ENCODE measurements around the gene CALU. TPM values are rescaled to one million over a fixed set of nuclear protein-coding genes. Genes with fewer than 3 reads are reported as not detected.

The CALU gene
- total RNA-seq, 4 donors from 2014 or later = 23.6 to 1,780 (median 44.0) TPM

GRCh38 chr7:128774029-128774689, 35.0 kb downstream of the CALU start:
- no peak for TF ChIP-seq POLR2AphosphoS5 (IDR thresholded peaks at IDR 0.05)
- no peak for TF ChIP-seq POLR2A (IDR thresholded peaks at IDR 0.05)
- Histone ChIP-seq H3K27me3 (no peaks in the 10 kb centered on the region), H3K9me3 (peaks cover 3 to 9% of the 10 kb centered on the region in 2 donors), H3K36me3 (peaks cover 0 to 21% (median 8%) of the 10 kb centered on the region in 4 donors), H3K4me3 (no peak overlapping the region), H3K4me1 (no peaks in the 10 kb centered on the region), H3K27ac (no peak overlapping the region)
- WGBS, 2 donors (ENCODE audit: low coverage in 1 of 2) = 88 to 94% methylated on average over 8 to 13 of the region's 13 CpGs
- in situ Hi-C loops (cut with MboI; ENCODE audit: low pct_ligation_motif_present in 1 of 4, low pct_unique_long_range_greater_than_20kb in 1 of 4, low sequenced_read_pairs in 3 of 4) = no loop called here
- intact Hi-C loops (cut with DNase I; ENCODE audit: low total_unique reads) = no loop called here
- DNase-seq = no peak

DNA sequence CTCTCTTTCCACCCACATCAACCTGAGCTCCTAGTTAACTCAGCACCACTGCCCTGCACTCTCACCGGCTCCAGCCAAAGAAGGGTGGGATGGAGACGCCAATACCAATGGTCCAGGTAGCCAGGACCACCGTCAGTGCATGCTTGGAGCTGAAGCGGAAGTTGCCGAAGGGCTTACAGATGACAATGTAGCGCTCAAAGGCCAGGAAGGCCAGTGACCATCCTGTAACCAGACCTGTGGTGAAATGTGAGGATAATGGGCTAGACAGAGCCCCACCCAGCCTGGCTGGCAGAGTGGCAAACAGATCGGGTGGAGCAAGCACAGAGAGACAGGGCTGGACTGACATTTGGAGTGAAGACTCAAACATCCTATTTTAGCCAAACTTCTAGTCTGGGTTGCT, 35.8 kb downstream of the CALU start:
- in situ Hi-C loops (cut with MboI; ENCODE audit: low pct_ligation_motif_present in 1 of 4, low pct_unique_long_range_greater_than_20kb in 1 of 4, low sequenced_read_pairs in 3 of 4) (no loop called here), intact Hi-C loops (cut with DNase I; ENCODE audit: low total_unique reads) (no loop called here)
- Histone ChIP-seq H3K27me3 (no peaks in the 10 kb centered on the region), H3K27ac (no peak overlapping the region), H3K36me3 (peaks cover 0 to 16% (median 4%) of the 10 kb centered on the region in 4 donors), H3K9me3 (peaks cover 3 to 9% of the 10 kb centered on the region in 2 donors), H3K4me1 (no peaks in the 10 kb centered on the region), H3K4me3 (no peak overlapping the region)
- TF ChIP-seq CTCF (IDR thresholded peaks at IDR 0.05) (no peak), POLR2A (IDR thresholded peaks at IDR 0.05) (no peak)
- DNase-seq = no peak
- 67 to 93% methylated on average over 1 to 7 of the region's 7 CpGs for WGBS, 2 donors (ENCODE audit: low coverage in 1 of 2)

GRCh38 chr7:128775744-128776474, 36.8 kb downstream of the CALU start, which contains the start of gene OPN1SW:
OPN1SW (minus strand) TSS chr7:128775794; CDS start chr7:128775781, 13 bp downstream.
- TF ChIP-seq EP300 (IDR thresholded peaks at IDR 0.05; ENCODE audit: low read depth) (no peak), POLR2A (IDR thresholded peaks at IDR 0.05) (no peak), CTCF (IDR thresholded peaks at IDR 0.05) (no peak), POLR2AphosphoS5 (IDR thresholded peaks at IDR 0.05) (no peak)
- Histone ChIP-seq H3K36me3 (peaks cover 0 to 6% (median 1%) of the 10 kb centered on the region in 4 donors), H3K9me3 (peaks cover 3 to 9% of the 10 kb centered on the region in 2 donors), H3K4me3 (no peak within 1 kb of the TSS), H3K4me1 (no peaks in the 10 kb centered on the region), H3K27me3 (no peaks in the 10 kb centered on the region), H3K27ac (no peak within 1 kb of the TSS)
- intact Hi-C loops (cut with DNase I; ENCODE audit: low total_unique reads) = no loop called here
- DNase-seq = no peak
- WGBS, 2 donors (ENCODE audit: low coverage in 1 of 2) = 96 to 100% methylated on average over 1 to 4 of the region's 4 CpGs
- in situ Hi-C loops (cut with MboI; ENCODE audit: low pct_ligation_motif_present in 1 of 4, low pct_unique_long_range_greater_than_20kb in 1 of 4, low sequenced_read_pairs in 3 of 4) = no loop called here

- H3K27me3 ChIP-seq = no peaks in the 10 kb centered on the region
- peak overlapping the region in 2 of 4 donors; percentile 12 to 35 for H3K27ac ChIP-seq
- intact Hi-C loops (cut with DNase I; ENCODE audit: low total_unique reads) = no loop called here
- H3K36me3 ChIP-seq = peaks cover 0 to 1% (median 0%) of the 10 kb centered on the region in 4 donors
- DNase-seq = no peak
- H3K9me3 ChIP-seq = peaks cover 3 to 9% of the 10 kb centered on the region in 2 donors
- H3K4me3 ChIP-seq = no peak overlapping the region
- no peaks in the 10 kb centered on the region for H3K4me1 ChIP-seq
- TF ChIP-seq POLR2AphosphoS5 (IDR thresholded peaks at IDR 0.05) (no peak), EP300 (IDR thresholded peaks at IDR 0.05; ENCODE audit: low read depth) (no peak), CTCF (IDR thresholded peaks at IDR 0.05) (no peak), POLR2A (IDR thresholded peaks at IDR 0.05) (no peak)
- in situ Hi-C loops (cut with MboI; ENCODE audit: low pct_ligation_motif_present in 1 of 4, low pct_unique_long_range_greater_than_20kb in 1 of 4, low sequenced_read_pairs in 3 of 4) = no loop called here
- 42 to 53% methylated on average over 5 of the region's 5 CpGs for WGBS, 2 donors (ENCODE audit: low coverage in 1 of 2)
These were observed 38.3 kb downstream of the CALU start for GRCh38 chr7:128777156-128778123.
